ENCODE results near the gene TMEM164.

TMEM164 gene

DNA sequence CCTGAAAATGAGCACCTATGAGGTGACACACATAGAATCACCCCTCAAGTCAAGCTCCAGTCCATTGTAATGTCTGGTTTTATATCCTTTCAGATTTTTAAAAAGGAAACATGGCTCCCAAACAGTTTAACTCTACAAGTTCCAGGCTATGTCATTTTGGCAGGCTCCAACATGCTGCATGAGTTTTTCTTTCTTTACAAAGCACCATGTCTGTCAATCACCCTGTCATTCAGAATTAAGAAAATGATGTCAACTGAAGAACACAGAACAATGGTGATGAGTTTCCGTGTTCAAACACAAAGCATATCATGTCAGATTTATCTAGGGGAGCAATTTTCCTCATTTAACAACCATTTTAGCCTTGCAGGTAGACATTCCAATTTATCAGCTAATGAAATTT lies 208.4 kb downstream of the TMEM164 start:
- no peak for DNase-seq (ENCODE audit: insufficient read length, low spot score)
- FAIRE-seq: no peak
- TF ChIP-seq, protein P1, sequence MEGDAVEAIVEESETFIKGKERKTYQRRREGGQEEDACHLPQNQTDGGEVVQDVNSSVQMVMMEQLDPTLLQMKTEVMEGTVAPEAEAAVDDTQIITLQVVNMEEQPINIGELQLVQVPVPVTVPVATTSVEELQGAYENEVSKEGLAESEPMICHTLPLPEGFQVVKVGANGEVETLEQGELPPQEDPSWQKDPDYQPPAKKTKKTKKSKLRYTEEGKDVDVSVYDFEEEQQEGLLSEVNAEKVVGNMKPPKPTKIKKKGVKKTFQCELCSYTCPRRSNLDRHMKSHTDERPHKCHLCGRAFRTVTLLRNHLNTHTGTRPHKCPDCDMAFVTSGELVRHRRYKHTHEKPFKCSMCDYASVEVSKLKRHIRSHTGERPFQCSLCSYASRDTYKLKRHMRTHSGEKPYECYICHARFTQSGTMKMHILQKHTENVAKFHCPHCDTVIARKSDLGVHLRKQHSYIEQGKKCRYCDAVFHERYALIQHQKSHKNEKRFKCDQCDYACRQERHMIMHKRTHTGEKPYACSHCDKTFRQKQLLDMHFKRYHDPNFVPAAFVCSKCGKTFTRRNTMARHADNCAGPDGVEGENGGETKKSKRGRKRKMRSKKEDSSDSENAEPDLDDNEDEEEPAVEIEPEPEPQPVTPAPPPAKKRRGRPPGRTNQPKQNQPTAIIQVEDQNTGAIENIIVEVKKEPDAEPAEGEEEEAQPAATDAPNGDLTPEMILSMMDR (IDR thresholded peaks at IDR 0.05; ENCODE audit: insufficient read depth, missing control alignments): no peak

DNA sequence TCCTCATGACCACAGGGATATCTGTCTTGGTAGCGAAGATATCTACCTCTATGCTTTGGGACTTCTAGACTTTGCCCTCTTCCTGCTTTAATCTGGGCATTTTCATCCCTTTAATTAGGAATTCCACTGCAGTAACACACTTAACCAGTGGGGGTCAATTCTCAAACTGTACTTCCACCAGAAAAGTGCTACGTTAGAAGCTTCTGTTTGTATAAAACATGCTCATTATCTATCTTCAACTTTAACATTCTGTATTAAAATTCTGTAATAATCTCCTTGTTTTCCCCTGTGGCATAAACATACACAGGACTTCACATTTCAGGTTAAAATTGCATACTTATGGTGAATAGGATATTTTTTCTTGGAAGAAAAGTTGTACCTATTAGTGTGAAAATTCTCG lies 209.4 kb downstream of the TMEM164 start:
- no peak for DNase-seq (ENCODE audit: insufficient read length, low spot score)
- FAIRE-seq: no peak

DNA sequence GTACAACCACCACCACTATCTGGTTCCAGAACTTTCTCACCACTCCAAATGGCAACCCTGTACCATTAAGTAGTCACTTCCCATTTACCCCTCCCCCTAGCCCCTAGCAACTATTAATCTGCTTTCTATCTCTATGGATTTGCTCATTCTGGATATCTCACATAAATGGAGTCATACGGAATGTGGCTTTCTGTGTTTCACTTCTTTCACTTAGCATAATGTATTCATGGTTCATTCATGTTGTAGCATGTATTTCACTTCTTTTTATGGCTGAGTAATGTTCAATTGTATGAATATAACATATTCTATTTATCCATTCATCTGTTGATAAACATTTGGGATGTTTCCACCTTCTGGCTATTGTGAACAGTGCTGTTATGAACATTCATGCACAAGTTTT lies 210.3 kb downstream of the TMEM164 start:
- TF ChIP-seq, protein P1 (IDR thresholded peaks at IDR 0.05; ENCODE audit: insufficient read depth, missing control alignments): no peak
- FAIRE-seq (peak; percentile 44), DNase-seq (ENCODE audit: insufficient read length, low spot score) (no peak)

More for the DNA sequence above, 209.4 kb downstream of the TMEM164 start:
- TF ChIP-seq, protein P1 (IDR thresholded peaks at IDR 0.05; ENCODE audit: insufficient read depth, missing control alignments): no peak

DNA sequence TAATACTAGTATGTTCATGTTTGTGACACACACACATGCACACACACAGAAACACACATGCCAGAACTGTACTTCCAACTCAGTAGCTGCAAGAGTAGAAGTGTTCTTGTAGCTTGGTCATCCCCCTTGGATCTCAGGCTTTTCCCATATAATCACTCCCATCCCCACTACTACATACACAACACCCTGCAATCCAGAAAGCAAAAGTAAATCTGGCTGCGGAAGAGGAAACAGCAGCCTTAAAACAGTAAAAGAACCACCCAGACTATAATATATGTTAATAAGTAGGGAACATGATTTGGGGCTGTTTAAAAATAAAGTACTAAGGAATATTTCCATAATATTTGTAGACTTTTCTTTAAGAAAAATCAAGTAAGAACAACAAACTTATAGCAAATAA lies 211.8 kb downstream of the TMEM164 start:
- TF ChIP-seq, protein P1 (IDR thresholded peaks at IDR 0.05; ENCODE audit: insufficient read depth, missing control alignments): no peak
- FAIRE-seq: no peak
- DNase-seq (ENCODE audit: insufficient read length, low spot score): no peak

DNA sequence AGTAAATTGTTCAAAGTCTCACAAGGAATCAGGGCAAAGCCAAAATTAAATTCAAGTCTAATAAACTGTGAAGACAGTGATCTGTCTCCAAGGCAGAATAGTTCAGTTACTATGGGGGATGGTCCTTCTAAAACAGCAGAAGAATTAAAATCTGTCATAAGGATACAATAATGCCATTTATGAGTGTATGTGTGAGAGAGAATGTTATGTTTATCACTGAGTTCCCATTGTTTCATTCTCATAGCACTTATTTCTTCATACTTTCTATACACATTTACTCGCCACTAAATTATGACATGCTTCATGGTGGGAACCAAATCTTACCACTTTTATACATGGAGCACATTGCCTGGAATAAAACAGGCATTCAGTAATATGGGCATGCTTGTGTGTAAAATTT lies 212.5 kb downstream of the TMEM164 start:
- TF ChIP-seq, protein P1 (IDR thresholded peaks at IDR 0.05; ENCODE audit: insufficient read depth, missing control alignments): no peak
- DNase-seq (ENCODE audit: insufficient read length, low spot score) (no peak), FAIRE-seq (no peak)

DNA sequence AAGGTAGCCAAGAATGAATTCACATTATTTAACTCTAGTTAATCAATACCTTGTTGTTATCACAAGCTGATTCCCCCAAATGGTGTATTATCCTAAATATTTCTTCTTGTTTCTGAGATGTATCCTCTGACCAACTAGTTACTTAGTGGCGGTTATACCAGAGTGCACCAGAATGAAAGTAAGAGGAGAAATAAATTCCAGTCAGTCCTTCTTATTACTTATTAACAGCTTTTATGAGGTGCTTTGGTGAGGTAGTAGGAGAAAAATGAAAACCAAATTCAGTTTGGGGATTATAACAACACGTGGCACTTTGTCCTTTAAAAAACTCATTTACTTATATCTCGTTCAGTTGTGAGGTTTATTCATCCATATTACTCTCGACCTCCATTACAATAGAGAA lies 213.1 kb downstream of the TMEM164 start:
- TF ChIP-seq, protein P1 (IDR thresholded peaks at IDR 0.05; ENCODE audit: insufficient read depth, missing control alignments): no peak
- DNase-seq (ENCODE audit: insufficient read length, low spot score) (no peak), FAIRE-seq (no peak)

DNA sequence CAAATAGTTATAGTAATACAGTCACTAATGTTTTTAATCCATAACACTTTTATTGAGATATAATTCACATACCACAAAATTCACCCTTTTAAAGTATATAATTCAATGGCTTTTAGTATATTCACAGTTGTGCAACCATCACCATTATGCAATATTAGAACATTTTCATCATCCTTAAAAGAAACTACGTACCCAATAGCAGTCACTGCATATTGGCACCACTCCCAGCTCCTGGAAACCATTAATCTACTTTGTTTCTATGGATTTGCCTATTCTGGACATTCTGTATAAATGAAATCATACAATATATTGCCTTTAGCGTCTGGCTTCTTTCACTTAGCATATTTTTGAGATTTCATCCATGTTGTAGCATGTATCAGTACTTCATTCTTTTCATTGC lies 215.7 kb downstream of the TMEM164 start:
- DNase-seq (ENCODE audit: insufficient read length, low spot score) (no peak), FAIRE-seq (no peak)
- TF ChIP-seq, protein P1 (IDR thresholded peaks at IDR 0.05; ENCODE audit: insufficient read depth, missing control alignments): no peak
